Astrocyte (in vitro differentiated cells and primary cell): ENCODE data around the gene SMG7. TPM values are rescaled to one million over a fixed set of nuclear protein-coding genes. Genes with fewer than 3 reads are reported as not detected.

Source experiments
- DNase-seq: peaks from one replicate; pipeline ENCODE4 v3.0.0-alpha.2; 2010; ENCODE audit warnings: low read depth
- FAIRE-seq: peaks from 2 replicates; lab custom pipeline; 2011; peaks lifted over from hg19 to GRCh38; lab: Jason Lieb, UNC
- H2AFZ ChIP-seq: 2 replicates; pipeline ENCODE4 v1.6.0; 2012; ENCODE audit warnings: low read depth, low read length, inconsistent platforms
- H3K27ac ChIP-seq: 2 replicates; pipeline ENCODE4 v1.5.1; 2011; ENCODE audit warnings: low read depth, low read length, inconsistent platforms
- H3K27me3 ChIP-seq: 2 replicates; pipeline ENCODE4 v1.6.0; 2011; ENCODE audit warnings: low read length, inconsistent platforms; ENCODE audit not compliant: insufficient read depth
- H3K36me3 ChIP-seq: 2 replicates; pipeline ENCODE4 v1.5.1; 2011; ENCODE audit warnings: low read length, inconsistent platforms; ENCODE audit not compliant: insufficient read depth
- H3K4me1 ChIP-seq: 2 replicates; pipeline ENCODE4 v1.5.1; 2011; ENCODE audit warnings: low read length, inconsistent platforms; ENCODE audit not compliant: insufficient read depth
- H3K4me2 ChIP-seq: 2 replicates; pipeline ENCODE4 v1.6.0; 2012; ENCODE audit warnings: low read length, inconsistent platforms
- H3K4me3 ChIP-seq: 2 replicates; pipeline ENCODE4 v1.5.1; 2011; ENCODE audit warnings: low read depth, mild to moderate bottlenecking, low read length, inconsistent platforms; ENCODE audit not compliant: insufficient read depth
- H3K79me2 ChIP-seq: 2 replicates; pipeline ENCODE4 v1.6.0; 2012; ENCODE audit warnings: mild to moderate bottlenecking, low read length, inconsistent platforms; ENCODE audit not compliant: insufficient read depth
- H3K9ac ChIP-seq: 2 replicates; pipeline ENCODE4 v1.6.0; 2012; ENCODE audit warnings: mild to moderate bottlenecking, low read length, inconsistent platforms
- H3K9me3 ChIP-seq: 2 replicates; pipeline ENCODE4 v1.5.1; 2012; ENCODE audit warnings: low read depth, mild to moderate bottlenecking, low read length, inconsistent platforms; ENCODE audit not compliant: insufficient read depth
- H4K20me1 ChIP-seq: 2 replicates; pipeline ENCODE4 v1.6.0; 2012; ENCODE audit warnings: low read length, inconsistent platforms; ENCODE audit not compliant: insufficient read depth
- H3K27ac Mint-ChIP-seq: one replicate; pipeline ENCODE4 v1.8.0; 2021; ENCODE audit warnings: mild to moderate bottlenecking, mixed read lengths; ENCODE audit not compliant: unreplicated experiment
- H3K27me3 Mint-ChIP-seq: one replicate; pipeline ENCODE4 v1.8.0; 2021; ENCODE audit warnings: low read depth, mixed read lengths; ENCODE audit not compliant: unreplicated experiment
- H3K36me3 Mint-ChIP-seq: one replicate; pipeline ENCODE4 v1.8.0; 2021; ENCODE audit warnings: low read depth, mixed read lengths; ENCODE audit not compliant: unreplicated experiment
- H3K4me1 Mint-ChIP-seq: one replicate; pipeline ENCODE4 v1.8.0; 2021; ENCODE audit warnings: low read depth, mixed read lengths; ENCODE audit not compliant: unreplicated experiment
- H3K4me3 Mint-ChIP-seq: one replicate; pipeline ENCODE4 v1.8.0; 2021; ENCODE audit warnings: mild to moderate bottlenecking, moderate library complexity, mixed read lengths; ENCODE audit not compliant: unreplicated experiment
- H3K9me3 Mint-ChIP-seq: one replicate; pipeline ENCODE4 v1.8.0; 2021; ENCODE audit warnings: mild to moderate bottlenecking, mixed read lengths; ENCODE audit not compliant: unreplicated experiment
- EZH2 ChIP-seq: IDR thresholded peaks from 2 replicates; pipeline ENCODE4 v1.6.1; 2012; ENCODE audit warnings: mild to moderate bottlenecking, low read length, inconsistent platforms; ENCODE audit not compliant: insufficient read depth
- total RNA-seq: library from RNA; stranded (reverse); gene quantifications from 2 replicates; pipeline ENCODE4 v1.2.1, GENCODE V29; 2021
- TF ChIP-seq, protein P1 (sequence below): IDR thresholded peaks from 2 replicates; pipeline ENCODE4 v1.5.1; 2011; ENCODE audit warnings: low read depth, mild to moderate bottlenecking, inconsistent platforms, low read length, moderate library complexity; ENCODE audit not compliant: insufficient read depth

The SMG7 gene
- total RNA-seq, 1 donor from 2014 or later, result 59.8 TPM

DNA sequence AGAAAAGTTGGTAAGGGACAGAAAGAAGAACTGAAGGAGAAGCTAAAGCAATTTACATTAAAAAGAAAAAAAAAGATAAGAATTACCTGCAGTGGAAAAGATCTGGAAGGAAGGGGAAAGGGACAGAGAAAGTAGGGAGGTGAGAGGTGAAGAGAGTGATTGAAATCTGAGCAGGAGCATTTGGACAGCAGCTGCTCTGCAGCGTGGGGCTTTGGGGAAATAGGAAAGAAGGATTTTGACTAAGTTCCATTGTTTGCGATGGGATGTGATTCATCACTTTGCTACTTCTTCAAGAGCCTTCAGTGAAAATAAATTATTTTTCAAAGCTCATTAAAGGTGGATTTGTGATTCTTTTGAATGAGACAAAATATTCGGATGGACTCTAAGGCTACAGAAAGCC, 28.1 kb upstream of the SMG7 start:
- peaks cover 3% of the 10 kb centered on the region for H3K4me1 Mint-ChIP-seq

DNA sequence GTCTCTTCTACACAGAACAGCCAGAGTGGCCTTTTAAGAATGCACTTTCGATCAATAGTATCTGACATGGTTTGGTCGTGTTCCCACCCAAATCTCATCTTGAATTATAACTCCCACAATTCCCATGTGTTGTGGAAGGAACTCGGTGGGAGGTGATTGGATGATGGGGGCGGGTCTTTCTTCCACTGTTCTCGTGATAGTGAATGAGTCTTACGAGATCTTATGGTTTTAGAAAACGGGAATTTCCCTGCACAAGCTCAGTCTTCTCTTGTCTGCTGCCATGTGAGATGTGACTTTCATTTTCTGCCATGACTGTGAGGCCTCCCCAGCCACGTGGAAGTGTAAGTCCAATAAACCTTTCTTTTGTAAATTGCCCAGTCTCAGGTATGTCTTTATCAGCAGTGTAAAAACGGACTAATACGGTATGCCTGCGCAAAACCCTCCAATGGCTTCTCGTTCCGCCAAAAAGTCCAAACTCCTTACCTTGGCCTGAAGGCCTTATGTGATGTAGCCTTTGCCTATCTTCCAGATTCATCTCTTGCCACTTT, 23.0 kb upstream of the SMG7 start:
- Histone ChIP-seq H3K4me1 (no peaks in the 10 kb centered on the region), H3K36me3 (no peaks in the 10 kb centered on the region), H4K20me1 (no peaks in the 10 kb centered on the region), H3K27me3 (no peaks in the 10 kb centered on the region), H3K79me2 (no peaks in the 10 kb centered on the region), H2AFZ (no peak overlapping the region), H3K4me2 (no peak overlapping the region), H3K27ac (no peak overlapping the region), H3K4me3 (no peak overlapping the region), H3K9me3 (no peaks in the 10 kb centered on the region), H3K9ac (no peak overlapping the region)
- Mint-ChIP-seq H3K36me3 (no peaks in the 10 kb centered on the region), H3K4me1 (no peaks in the 10 kb centered on the region), H3K9me3 (no peaks in the 10 kb centered on the region), H3K27me3 (no peaks in the 10 kb centered on the region), H3K27ac (no peak overlapping the region), H3K4me3 (no peak overlapping the region)
- DNase-seq (no peak), FAIRE-seq (no peak)
- no peak for TF ChIP-seq EZH2
- TF ChIP-seq, protein P1, sequence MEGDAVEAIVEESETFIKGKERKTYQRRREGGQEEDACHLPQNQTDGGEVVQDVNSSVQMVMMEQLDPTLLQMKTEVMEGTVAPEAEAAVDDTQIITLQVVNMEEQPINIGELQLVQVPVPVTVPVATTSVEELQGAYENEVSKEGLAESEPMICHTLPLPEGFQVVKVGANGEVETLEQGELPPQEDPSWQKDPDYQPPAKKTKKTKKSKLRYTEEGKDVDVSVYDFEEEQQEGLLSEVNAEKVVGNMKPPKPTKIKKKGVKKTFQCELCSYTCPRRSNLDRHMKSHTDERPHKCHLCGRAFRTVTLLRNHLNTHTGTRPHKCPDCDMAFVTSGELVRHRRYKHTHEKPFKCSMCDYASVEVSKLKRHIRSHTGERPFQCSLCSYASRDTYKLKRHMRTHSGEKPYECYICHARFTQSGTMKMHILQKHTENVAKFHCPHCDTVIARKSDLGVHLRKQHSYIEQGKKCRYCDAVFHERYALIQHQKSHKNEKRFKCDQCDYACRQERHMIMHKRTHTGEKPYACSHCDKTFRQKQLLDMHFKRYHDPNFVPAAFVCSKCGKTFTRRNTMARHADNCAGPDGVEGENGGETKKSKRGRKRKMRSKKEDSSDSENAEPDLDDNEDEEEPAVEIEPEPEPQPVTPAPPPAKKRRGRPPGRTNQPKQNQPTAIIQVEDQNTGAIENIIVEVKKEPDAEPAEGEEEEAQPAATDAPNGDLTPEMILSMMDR, result no peak

More for the DNA sequence above, 28.1 kb upstream of the SMG7 start:
- H3K27me3 Mint-ChIP-seq, result no peaks in the 10 kb centered on the region
- Histone ChIP-seq H3K79me2 (no peaks in the 10 kb centered on the region), H3K27me3 (no peaks in the 10 kb centered on the region), H3K36me3 (no peaks in the 10 kb centered on the region), H3K4me1 (peaks cover 2% of the 10 kb centered on the region), H3K9ac (no peak overlapping the region), H3K27ac (no peak overlapping the region), H4K20me1 (no peaks in the 10 kb centered on the region), H3K4me3 (no peak overlapping the region), H3K9me3 (no peaks in the 10 kb centered on the region), H2AFZ (no peak overlapping the region), H3K4me2 (no peak overlapping the region)
- no peaks in the 10 kb centered on the region for H3K9me3 Mint-ChIP-seq
- no peak overlapping the region for H3K4me3 Mint-ChIP-seq
- DNase-seq (peak; percentile 21), FAIRE-seq (no peak)
- TF ChIP-seq EZH2, result no peak
- TF ChIP-seq, protein P1, result no peak
- H3K27ac Mint-ChIP-seq, result no peak overlapping the region
- H3K36me3 Mint-ChIP-seq, result no peaks in the 10 kb centered on the region

DNA sequence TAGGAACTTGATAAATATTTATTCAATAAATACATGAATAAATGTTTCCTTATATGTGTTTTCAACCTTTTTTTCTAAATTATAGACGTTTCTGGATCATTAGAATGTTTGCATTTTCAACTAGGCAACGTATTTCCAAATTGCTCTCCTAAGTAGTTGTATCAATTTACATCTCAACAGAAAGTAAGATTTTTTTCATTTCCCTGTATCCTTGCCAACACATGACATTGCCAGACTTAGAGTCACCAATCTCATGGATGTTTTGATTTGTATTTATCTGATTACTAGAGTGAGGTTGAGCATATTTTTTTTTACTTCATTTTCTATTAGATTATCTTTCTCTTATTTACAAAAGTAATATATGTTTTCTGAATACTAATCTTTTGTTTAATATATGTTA, 22.2 kb upstream of the SMG7 start:
- Histone ChIP-seq H3K79me2 (no peaks in the 10 kb centered on the region), H3K36me3 (no peaks in the 10 kb centered on the region), H3K27me3 (no peaks in the 10 kb centered on the region), H3K9ac (no peak overlapping the region), H3K27ac (no peak overlapping the region), H3K4me3 (no peak overlapping the region), H3K4me2 (no peak overlapping the region), H3K4me1 (no peaks in the 10 kb centered on the region), H4K20me1 (no peaks in the 10 kb centered on the region), H2AFZ (no peak overlapping the region), H3K9me3 (no peaks in the 10 kb centered on the region)
- H3K4me3 Mint-ChIP-seq, result no peak overlapping the region
- FAIRE-seq (no peak), DNase-seq (no peak)
- H3K27me3 Mint-ChIP-seq, result no peaks in the 10 kb centered on the region
- H3K4me1 Mint-ChIP-seq, result no peaks in the 10 kb centered on the region
- TF ChIP-seq, protein P1, result no peak
- no peak for TF ChIP-seq EZH2
- H3K9me3 Mint-ChIP-seq, result no peaks in the 10 kb centered on the region
- no peak overlapping the region for H3K27ac Mint-ChIP-seq
- H3K36me3 Mint-ChIP-seq, result no peaks in the 10 kb centered on the region
